ENCODE data around the gene DDX51.

Gene DDX51

GRCh38 chr12:132144115-132144809 lies at the start of gene DDX51, which contains the start of gene NOC4L:
Gene DDX51 (minus strand): TSS chr12:132144319. CDS start chr12:132144296, 23 bp downstream.
Gene NOC4L (plus strand): TSS chr12:132144457. CDS start chr12:132144489, 32 bp downstream.
- DNase-seq = peak; percentile 95

- DNase-seq = no peak
Measured at GRCh38 chr12:132191715-132192553, 47.8 kb upstream of the DDX51 start.

- no peak for DNase-seq
Measured at GRCh38 chr12:132190834-132191500, 46.8 kb upstream of the DDX51 start.

GRCh38 chr12:132190012-132190755 lies 46.1 kb upstream of the DDX51 start:
- DNase-seq = peak; percentile 9

DNA sequence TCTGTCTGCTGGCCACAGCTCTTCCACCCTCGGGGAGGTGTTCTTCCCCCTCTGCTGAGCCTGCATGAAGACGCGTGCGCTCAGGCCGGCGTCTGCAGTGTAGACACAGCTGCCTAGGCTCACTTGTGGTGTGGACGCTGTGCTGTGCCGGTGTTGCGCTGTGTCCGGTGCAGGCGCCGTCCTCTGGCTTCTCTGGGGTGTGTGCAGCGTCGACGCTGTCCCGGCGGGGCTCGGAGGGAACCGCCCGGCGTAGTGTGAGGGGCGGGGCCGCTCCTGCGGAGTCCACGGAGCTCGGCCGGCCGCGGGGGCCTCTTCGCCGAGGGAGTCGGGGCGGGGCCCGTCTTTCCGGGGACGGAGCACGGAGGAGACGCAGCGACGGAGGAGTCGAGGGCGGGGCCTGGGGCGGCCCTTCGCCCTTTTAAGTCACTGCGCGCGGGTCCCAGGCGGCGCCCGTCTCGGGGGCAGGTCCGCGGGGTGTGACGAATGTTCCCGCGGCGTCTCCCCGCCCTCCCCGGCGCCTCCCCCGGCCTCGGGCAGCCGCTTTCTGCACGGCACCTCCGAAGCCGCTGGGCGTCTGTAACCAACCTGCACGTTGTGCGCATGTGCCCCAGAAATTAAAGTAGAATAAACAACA lies 45.4 kb upstream of the DDX51 start:
- peak; percentile 93 for DNase-seq

DNA sequence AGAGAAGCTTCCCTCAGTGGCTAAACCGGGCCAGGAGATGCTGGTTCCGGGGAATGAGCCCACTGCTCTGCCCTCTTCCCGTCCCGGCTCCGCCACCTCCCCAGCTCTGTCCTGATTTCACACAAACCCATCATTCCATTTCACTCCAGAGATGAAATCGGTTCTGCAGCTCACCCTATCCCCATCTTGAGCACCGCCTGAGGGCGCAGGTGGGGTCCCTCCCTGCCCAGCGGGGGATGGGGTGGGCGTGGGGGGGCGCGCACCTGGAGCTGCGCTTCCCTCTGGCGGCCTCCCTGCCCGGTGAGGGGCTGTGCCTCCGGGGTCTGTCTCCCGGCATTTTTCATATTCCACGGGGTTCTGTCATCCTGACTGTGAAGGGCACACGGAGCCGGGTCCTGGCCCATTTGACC lies 44.8 kb upstream of the DDX51 start:
- DNase-seq = no peak

DNA sequence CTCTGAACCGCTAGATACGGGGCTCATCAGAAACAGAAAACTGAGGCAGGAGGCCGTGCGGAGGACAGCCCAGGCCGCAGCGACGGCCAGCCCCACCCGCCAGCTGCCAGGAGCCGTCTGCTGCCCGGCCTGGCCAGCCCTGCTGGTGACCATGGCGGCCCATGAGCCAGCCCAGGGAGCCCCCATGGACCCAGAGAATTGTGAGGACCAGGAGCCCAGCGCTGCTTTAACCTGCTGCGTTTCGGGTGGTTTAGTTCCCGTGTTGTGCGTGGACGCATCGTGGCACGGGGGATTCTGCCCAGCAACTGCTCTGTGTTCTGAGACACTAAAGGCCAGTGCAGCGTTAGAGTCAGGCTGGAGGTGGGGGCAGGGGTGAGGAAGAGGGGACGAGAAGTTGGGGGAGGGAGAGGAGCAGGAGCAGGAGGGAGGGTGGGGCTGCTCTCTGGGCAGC lies 44.4 kb upstream of the DDX51 start:
- DNase-seq = no peak

DNA sequence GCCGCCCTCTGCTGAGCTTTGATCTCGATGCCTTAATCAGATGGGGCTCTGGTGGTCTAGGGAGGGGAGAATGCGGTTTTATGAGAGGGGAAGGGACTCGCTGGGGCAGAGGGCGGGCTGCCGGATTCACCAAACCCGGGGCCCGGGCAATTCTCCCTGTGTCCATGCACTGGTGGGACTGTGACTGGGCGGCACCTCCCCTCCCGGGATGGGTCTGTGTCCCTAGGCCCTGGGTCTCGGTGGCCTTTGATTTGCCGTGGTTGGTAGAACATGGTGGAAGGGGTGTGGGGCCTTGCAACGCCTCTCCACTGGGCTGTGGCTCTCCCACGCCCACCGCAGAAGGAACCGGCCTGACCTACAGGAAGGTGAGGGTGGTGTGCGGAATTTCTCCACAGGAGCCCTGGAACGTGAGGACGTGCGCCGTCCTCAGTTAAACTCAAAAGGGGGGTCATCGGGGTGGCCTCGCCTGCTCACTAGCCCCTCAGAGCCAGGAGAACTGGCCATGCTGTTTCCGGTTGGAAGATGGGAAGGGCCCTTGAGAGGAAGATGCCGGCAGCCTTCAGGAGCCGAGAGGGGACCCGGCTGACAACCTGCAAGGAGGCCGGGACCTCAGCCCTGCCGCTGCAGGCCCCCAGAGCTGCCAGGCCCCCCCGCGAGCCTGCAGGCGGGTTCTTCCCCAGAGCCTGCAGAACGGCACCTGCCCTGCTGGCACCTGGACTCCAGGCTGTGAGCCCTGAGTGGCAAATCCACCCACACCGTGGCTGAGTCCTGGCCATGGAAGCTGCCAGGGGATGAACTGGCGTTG lies 43.7 kb upstream of the DDX51 start:
- no peak for DNase-seq

DNA sequence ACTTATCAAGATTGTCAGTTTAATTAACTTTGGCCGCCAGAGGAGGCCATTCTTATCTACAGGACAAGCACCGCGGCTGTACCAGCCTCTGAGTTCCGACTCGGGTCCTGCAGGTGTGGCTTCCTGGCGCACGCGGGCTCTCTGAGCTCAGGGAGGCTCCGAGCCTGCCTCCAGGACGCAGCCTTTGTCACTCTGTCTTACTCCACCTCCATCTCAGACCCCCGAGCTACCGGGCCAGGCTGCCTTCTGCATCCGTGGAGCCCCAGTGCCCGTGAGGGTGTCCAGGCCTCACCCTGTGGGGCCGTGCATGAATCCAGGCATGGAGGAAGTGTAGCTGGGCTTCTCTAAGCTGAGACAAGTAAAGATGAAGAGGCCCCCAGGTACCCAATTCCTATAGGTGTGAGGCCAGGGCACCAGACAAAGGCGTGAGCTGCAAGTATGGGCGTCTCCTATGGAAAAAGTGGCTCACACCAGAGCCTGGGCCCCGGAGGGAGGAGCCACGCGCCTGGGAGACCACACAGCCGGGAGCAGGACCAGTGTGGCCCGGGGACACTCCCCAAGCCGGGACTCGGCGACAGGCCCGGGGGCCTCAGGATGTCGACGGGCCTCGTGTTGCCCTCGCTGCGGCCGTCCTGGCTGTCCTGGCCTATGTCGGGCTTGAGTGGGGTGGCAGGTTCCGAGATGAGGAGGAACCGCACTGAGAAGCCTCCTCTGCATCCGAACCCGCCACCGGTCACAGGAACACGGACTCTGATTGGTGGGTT lies 42.9 kb upstream of the DDX51 start:
- no peak for DNase-seq

DNA sequence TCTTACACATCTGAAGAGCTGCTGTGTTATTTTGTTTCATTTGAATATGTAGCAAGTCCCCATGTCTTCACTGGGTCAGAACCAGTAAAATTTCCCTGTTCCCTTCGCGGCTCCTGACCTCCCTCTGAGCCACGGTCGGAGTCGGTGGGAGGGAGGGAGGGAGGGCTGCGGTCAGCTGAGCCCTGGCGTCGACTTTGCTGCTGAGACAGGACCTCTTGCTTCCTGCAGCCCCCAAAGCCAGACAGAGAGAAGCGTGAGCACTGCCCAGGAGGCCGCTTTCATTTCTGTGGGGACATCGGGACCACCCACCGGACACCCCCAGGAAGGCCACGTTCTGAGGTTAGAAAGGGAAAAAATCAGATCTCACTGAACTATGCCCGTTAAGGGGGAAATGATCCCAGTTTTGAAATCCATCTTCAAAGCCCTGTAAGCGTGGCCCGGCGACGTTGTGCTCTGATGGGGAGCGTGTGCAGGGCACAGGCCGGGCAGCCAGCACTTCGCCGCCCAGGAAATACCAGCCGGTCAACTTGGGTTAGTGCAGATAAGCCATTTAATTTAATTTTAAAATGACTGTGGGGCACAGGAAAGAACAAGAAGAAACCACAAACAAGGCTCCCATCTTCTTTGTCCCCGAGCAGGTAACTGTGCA lies 42.2 kb upstream of the DDX51 start:
- no peak for DNase-seq

DNA sequence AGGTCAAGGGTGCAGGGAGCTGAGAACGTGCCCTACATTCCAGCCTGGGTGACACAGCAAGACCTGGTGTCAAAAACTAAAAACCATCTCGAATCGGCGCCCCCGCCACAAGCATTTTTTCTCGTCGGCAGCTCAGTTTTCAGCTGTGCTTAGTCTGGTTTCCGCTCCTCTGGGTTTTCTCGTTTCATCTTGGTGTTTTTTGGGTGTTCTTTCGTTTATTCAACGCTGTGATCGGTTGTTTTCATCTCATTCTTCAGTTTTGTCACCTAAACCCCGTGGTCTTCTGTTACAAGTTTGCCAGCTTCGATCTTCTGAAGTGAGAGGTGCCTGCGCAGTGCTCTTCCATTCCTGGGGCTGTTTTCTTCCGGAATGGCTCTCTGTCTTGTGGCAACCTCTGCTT lies 41.6 kb upstream of the DDX51 start:
- DNase-seq = no peak

DNA sequence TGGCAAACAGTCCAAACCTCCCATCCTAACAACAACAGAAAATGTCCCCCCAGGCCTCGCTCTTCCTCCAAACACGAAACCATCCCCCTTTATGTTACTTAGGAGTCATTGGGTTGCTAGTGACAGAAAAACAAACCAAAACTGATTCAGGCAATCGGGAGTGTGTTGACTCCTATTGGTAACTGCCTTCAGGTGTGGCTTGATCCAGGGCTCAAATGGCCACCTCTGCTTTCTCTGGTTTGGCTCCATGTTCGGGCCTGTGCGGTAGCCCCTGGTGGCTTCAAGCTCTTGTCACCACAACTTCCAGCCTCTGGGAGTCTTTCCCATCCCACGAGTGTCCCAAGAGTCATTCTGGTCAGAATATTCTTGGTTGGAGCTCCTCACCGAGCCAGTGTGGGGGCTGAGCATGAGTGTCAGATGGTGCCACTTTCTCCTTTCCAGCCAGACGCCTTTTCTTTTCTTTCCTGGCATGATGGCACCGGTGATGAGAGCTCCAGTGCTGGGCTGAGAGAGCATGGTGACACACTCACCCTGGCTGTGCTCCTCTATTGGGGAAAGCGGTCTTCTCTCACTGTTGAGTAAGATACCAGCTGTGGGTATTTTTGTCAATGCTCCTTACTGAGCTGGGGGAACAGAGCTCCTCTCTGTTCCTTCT lies 38.7 kb upstream of the DDX51 start:
- no peak for DNase-seq

GRCh38 chr12:132182206-132182710 lies 38.1 kb upstream of the DDX51 start:
- DNase-seq = no peak

- DNase-seq = no peak
Measured at GRCh38 chr12:132181570-132182200, 37.6 kb upstream of the DDX51 start.

DNA sequence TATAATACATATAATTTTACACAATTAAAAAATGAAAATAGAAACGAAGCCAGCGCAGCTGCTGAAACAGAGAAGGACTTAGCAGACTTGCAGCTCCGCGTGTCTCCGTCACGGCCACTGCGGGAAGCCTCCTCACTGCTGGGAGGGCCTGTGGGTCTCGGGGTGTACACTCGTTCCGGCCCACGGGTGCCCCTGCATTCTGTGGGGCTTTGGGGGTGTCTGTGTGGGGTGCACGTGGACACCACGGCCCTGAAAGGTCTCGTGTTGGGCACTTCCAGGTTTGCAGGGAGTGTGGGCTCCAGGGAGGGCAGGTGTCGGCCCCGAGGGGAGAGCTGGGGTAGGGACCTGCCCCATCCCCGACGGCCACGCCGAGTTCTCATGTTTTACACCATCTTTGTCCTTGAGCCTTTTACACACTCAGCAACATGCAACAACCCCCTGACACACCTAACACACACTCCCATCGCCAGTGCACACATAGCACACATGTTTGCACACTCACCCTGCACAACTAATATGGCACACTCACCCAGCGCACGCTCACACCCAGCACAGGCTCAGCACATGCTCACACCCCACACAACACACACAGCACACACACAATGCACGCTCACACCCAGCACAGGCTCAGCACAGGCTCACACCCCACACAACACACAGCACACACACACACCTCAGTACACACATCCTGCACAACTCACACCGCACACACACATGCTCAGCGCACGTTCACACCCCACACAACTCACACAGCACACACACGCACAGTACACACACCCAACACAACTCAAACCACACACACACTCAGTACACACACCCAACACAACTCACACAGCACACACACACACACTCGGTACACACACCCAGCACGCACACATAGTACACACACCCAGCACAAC lies 36.8 kb upstream of the DDX51 start:
- DNase-seq = no peak

DNA sequence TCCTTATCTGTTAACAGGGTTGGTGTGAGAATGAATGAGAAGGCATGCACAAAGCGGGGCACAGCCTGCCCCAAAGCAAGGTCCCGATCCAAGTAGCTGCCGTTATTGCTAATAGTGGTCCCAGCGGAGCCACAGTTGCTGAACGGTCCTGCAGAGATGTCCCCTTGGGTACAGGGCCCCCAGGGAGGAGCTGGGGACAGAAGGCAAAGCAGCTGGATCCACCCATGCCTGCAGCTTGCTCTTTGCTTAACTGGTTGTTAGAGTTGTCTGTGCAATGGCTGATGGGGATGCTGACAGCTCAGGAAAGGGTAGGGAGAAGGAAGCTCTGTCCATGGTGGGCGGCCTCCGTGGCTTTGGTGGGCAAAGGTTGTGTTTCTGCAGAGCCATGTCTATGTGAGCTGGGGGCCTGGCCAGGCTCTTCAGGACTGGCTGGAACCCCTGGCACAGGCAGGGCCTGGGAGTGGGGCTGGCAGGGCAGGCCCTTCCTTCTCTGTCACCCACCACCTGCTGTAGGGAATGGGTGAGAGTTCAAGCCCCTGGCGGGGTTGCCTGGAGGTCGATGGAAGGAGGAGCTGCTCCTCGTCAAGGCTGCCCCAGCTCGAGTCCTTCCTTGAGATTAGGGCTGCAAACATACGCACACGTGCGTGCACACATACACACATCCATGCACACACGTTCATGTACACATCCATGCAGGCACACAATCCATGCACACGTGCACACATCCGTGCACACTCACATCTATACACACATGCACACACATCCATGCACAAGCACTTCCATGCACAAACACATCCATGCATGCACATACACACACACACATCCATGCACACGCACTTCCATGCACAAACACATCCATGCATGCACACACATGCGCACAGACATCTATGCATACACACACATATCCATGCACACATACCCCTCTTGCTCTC lies 35.6 kb upstream of the DDX51 start:
- DNase-seq = no peak
